HCT116 (cell line): Measurements from ENCODE around the gene PRSS16. TPM values are rescaled to one million over a fixed set of nuclear protein-coding genes. Genes with fewer than 3 reads are reported as not detected.

Experiments
- ATAC-seq: fragments of 200-7000 bp; cut with Tn5 transposase; 2 replicates; pipeline ENCODE4 v1.9.1; 2020; ENCODE audit warnings: mild to moderate bottlenecking, moderate library complexity
- BruUV-seq: library from RNA; stranded (reverse); fragments of 400-500 nt; replicated peaks from 2 replicates; lab custom pipeline; 2021; lab: Mats Ljungman, UMichigan
- CTCF ChIA-PET: fragments of 300-600 bp; sonication (Branson Sonifier 250); formaldehyde crosslinking; loops from one replicate; lab custom pipeline; 2021; ENCODE audit warnings: antibody characterized with exemption; lab: Charles Lee
- POLR2A ChIA-PET: fragments of 300-600, 350-600 bp; sonication (Branson Sonifier 250); formaldehyde crosslinking; loops from one replicate; lab custom pipeline; 2021; ENCODE audit warnings: antibody characterized with exemption; lab: Charles Lee
- RAD21 ChIA-PET, 2 experiments: fragments of 300-600 bp; sonication (Branson Sonifier 250); formaldehyde crosslinking; loops; one replicate each; lab custom pipeline; 2023; ENCODE audit warnings: low total read pairs in 2 of 2; ENCODE audit not compliant: uncharacterized antibody in 2 of 2, unreplicated experiment in 2 of 2, low non-redundant PET in 1 of 2; lab: Charles Lee
- DNase-seq: peaks from one replicate; pipeline ENCODE4 v3.0.0-alpha.2; 2010; ENCODE audit warnings: low read depth, low spot score
- H2AFZ ChIP-seq: fragments of 200-600 bp; shearing (Covaris generic), sonication (generic); 2 replicates; pipeline ENCODE4 v1.6.1; 2017; ENCODE audit warnings: low read depth, mixed run types, mixed read lengths, antibody characterized with exemption, low read length; ENCODE audit not compliant: poor library complexity, severe bottlenecking
- H3K27ac ChIP-seq: 2 replicates; pipeline ENCODE4 v1.5.1; 2012; ENCODE audit warnings: low read depth, low read length
- H3K27me3 ChIP-seq: fragments of 200-600 bp; sonication (generic); 2 replicates; pipeline ENCODE4 v1.6.1; 2016; ENCODE audit warnings: mixed run types, low read length, mixed read lengths; ENCODE audit not compliant: insufficient read depth
- H3K36me3 ChIP-seq, 2 experiments: fragments of 200-500 bp in 1 of 2; fragments of 200-600 bp in 1 of 2; sonication (Bioruptor generic) in 1 of 2; sonication (generic) in 1 of 2; 2 replicates each; pipeline versions ENCODE4 v1.5.1 to v1.6.1; 2014 to 2016; ENCODE audit warnings: low read length in 2 of 2, inconsistent platforms in 1 of 2, mixed read lengths in 1 of 2, mixed run types in 1 of 2; ENCODE audit not compliant: insufficient read depth in 2 of 2, control insufficient read depth in 1 of 2
- H3K4me1 ChIP-seq, 2 experiments: fragments of 200-600 bp in 1 of 2; sonication (generic) in 1 of 2; 2 replicates each; pipeline versions ENCODE4 v1.5.1 to v1.6.1; 2012 to 2017; ENCODE audit warnings: low read length in 2 of 2, inconsistent platforms in 1 of 2, mild to moderate bottlenecking in 1 of 2, mixed read lengths in 1 of 2, mixed run types in 1 of 2, moderate library complexity in 1 of 2; ENCODE audit not compliant: insufficient read depth in 2 of 2, control insufficient read depth in 1 of 2
- H3K4me2 ChIP-seq: fragments of 200-600 bp; sonication (generic); 2 replicates; pipeline ENCODE4 v1.6.1; 2017; ENCODE audit warnings: mixed run types, low read length, mixed read lengths
- H3K4me3 ChIP-seq, 2 experiments: fragments of 200-600 bp in 1 of 2; sonication (generic) in 1 of 2; replicated peaks in 1 of 2; 2 replicates each; pipeline ENCODE4 v1.5.1; 2011 to 2016; ENCODE audit warnings: low read length in 2 of 2, control low read depth in 1 of 2, low read depth in 1 of 2, mild to moderate bottlenecking in 1 of 2, mixed read lengths in 1 of 2, mixed run types in 1 of 2
- H3K79me2 ChIP-seq: fragments of 200-600 bp; sonication (generic); 2 replicates; pipeline ENCODE4 v1.6.1; 2017; ENCODE audit warnings: mild to moderate bottlenecking, mixed run types, low read length, moderate library complexity, mixed read lengths; ENCODE audit not compliant: insufficient read depth
- H3K9ac ChIP-seq: fragments of 200-600 bp; sonication (generic); 2 replicates; pipeline ENCODE4 v1.6.1; 2016; ENCODE audit warnings: low read length, mixed read lengths
- H3K9me2 ChIP-seq: fragments of 200-600 bp; sonication (generic), shearing (Covaris generic); 2 replicates; pipeline ENCODE4 v1.6.1; 2017; ENCODE audit warnings: mixed run types, mild to moderate bottlenecking, moderate library complexity; ENCODE audit not compliant: insufficient read depth
- H3K9me3 ChIP-seq, 2 experiments: fragments of 200-500 bp in 1 of 2; fragments of 200-600 bp in 1 of 2; sonication (Bioruptor generic) in 1 of 2; sonication (generic) in 1 of 2; 2 replicates each; pipeline ENCODE4 v1.6.1; 2014 to 2017; ENCODE audit warnings: low read length in 2 of 2, mixed read lengths in 2 of 2, inconsistent platforms in 1 of 2, low read depth in 1 of 2, mild to moderate bottlenecking in 1 of 2, mixed run types in 1 of 2, moderate library complexity in 1 of 2; ENCODE audit not compliant: control insufficient read depth in 1 of 2, insufficient read depth in 1 of 2
- H4K20me1 ChIP-seq: fragments of 200-600 bp; sonication (generic), shearing (Covaris generic); 2 replicates; pipeline ENCODE4 v1.6.1; 2017; ENCODE audit warnings: mixed run types, mild to moderate bottlenecking, moderate library complexity; ENCODE audit not compliant: insufficient read depth
- EGR1 ChIP-seq: IDR thresholded peaks from 2 replicates; pipeline ENCODE4 v1.6.1; 2012; ENCODE audit warnings: low read depth
- EZH2 ChIP-seq: fragments of 200-600 bp; sonication (generic); IDR thresholded peaks from 2 replicates; pipeline ENCODE4 v1.6.1; 2017; ENCODE audit warnings: antibody characterized with exemption, mixed run types
- EZH2phosphoT487 ChIP-seq: fragments of 200-600 bp; IDR thresholded peaks from 2 replicates; pipeline ENCODE4 v1.6.1; 2018; ENCODE audit warnings: antibody characterized with exemption, borderline replicate concordance
- FOSL1 ChIP-seq: IDR thresholded peaks from 2 replicates; pipeline ENCODE4 v1.6.1; 2012; ENCODE audit warnings: low read depth
- POLR2A ChIP-seq: IDR thresholded peaks from 2 replicates; pipeline ENCODE4 v1.7.0; 2011; ENCODE audit warnings: borderline replicate concordance; ENCODE audit not compliant: insufficient read depth, insufficient read length; ENCODE audit errors: extremely low read depth
- RAD21 ChIP-seq: IDR thresholded peaks from 2 replicates; pipeline ENCODE4 v1.6.1; 2012; ENCODE audit warnings: low read depth, mild to moderate bottlenecking
- SIN3A ChIP-seq: IDR thresholded peaks from 2 replicates; pipeline ENCODE4 v1.6.1; 2012; ENCODE audit warnings: low read depth
- TCF7L2 ChIP-seq: IDR thresholded peaks from 2 replicates; pipeline ENCODE4 v1.7.0; 2011; ENCODE audit warnings: borderline replicate concordance, inconsistent platforms; ENCODE audit not compliant: insufficient read depth, insufficient read length; ENCODE audit errors: extremely low read depth
- ZBTB33 ChIP-seq: IDR thresholded peaks from 2 replicates; pipeline ENCODE4 v1.6.1; 2011; ENCODE audit warnings: mild to moderate bottlenecking, low read length, moderate library complexity; ENCODE audit not compliant: insufficient replicate concordance; ENCODE audit errors: extremely low read depth
- ZFX ChIP-seq: fragments of 450-650 bp; IDR thresholded peaks from 2 replicates; pipeline ENCODE4 v1.6.1; 2017
- intact Hi-C: fragments of 100-400 bp; cut with micrococcal nuclease; formaldehyde crosslinking; loops from 2 replicates; pipeline ENCODE4 v1.10.0; 2022
- total RNA-seq: library from RNA; stranded (reverse); gene quantifications from one replicate; pipeline ENCODE4 v1.2.1, GENCODE V29; 2021; ENCODE audit not compliant: unreplicated experiment
- TF ChIP-seq, protein P1 (sequence below), 3 experiments: fragments of 200-600 bp in 1 of 3; sonication (generic) in 1 of 3; IDR thresholded peaks in 2 of 3; conservative IDR thresholded peaks in 1 of 3; 2 replicates each; pipeline ENCODE4 v1.5.1; 2012 to 2017; ENCODE audit warnings: low read depth in 2 of 3, low read length in 2 of 3, antibody characterized with exemption in 1 of 3, borderline replicate concordance in 1 of 3, control low read depth in 1 of 3, mild to moderate bottlenecking in 1 of 3, mixed read lengths in 1 of 3, mixed run types in 1 of 3, moderate library complexity in 1 of 3; ENCODE audit not compliant: insufficient read depth in 1 of 3

Gene PRSS16
- total RNA-seq, 1 experiment from 2014 or later: 14.5 TPM

DNA sequence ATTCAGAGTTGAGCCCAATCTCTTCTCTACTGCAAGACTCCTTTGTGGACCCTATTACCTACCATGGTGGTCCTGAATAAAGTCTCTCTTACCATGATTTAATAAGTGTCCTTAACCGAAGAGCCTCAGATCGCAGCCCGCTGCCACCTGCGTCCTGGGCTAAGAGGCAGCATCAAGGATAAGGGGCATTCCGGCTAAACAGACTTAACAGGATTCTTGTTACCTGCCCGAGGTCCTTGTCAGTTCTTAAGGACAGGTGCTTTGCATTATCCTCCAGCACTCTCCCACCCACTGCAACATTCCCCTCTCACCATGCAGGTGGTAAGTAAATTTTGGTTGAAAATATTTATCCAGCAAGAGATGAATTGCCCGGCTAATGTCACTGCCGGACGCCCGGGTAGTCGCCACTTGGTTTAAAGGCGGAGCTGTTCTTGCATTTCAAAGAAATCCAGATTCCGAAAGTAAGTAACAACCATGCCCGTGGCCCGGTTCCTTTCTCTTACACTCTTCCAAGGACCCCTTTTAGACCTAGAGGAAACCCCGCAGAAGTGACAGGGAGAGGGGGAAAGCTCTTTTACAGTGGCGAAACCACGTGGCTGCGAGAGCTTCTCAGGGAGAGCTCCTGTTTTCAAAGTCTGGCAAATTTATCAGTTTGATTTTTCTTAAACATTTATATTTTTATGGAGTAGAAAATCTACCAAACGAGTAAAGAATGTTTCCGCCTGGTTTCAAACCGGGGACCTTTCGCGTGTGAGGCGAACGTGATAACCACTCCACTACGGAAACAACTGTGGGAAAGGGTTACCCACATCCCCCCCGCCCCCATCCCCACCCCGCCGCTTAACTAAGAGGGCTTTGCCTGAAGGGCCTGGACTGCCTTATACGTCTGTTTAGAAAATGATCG is 41.9 kb upstream of the PRSS16 start (continued):
- TF ChIP-seq, protein P1, sequence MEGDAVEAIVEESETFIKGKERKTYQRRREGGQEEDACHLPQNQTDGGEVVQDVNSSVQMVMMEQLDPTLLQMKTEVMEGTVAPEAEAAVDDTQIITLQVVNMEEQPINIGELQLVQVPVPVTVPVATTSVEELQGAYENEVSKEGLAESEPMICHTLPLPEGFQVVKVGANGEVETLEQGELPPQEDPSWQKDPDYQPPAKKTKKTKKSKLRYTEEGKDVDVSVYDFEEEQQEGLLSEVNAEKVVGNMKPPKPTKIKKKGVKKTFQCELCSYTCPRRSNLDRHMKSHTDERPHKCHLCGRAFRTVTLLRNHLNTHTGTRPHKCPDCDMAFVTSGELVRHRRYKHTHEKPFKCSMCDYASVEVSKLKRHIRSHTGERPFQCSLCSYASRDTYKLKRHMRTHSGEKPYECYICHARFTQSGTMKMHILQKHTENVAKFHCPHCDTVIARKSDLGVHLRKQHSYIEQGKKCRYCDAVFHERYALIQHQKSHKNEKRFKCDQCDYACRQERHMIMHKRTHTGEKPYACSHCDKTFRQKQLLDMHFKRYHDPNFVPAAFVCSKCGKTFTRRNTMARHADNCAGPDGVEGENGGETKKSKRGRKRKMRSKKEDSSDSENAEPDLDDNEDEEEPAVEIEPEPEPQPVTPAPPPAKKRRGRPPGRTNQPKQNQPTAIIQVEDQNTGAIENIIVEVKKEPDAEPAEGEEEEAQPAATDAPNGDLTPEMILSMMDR (IDR thresholded peaks at IDR 0.05 in 2 of 3, conservative IDR thresholded peaks at IDR 0.05 in 1 of 3; ENCODE audit: borderline replicate concordance in 1 of 3, insufficient read depth in 1 of 3, low read depth in 2 of 3, low read length in 2 of 3): no peak
- no peak for TF ChIP-seq POLR2A
- no peak for TF ChIP-seq EZH2
- TF ChIP-seq TCF7L2: no peak
- TF ChIP-seq RAD21: no peak
- no peak for TF ChIP-seq SIN3A
- TF ChIP-seq FOSL1: no peak
- TF ChIP-seq EGR1: no peak

- DNase-seq (no peak), ATAC-seq (no peak)
- H3K79me2 ChIP-seq: no peaks in the 10 kb centered on the region
- TF ChIP-seq EZH2: no peak
- no peak for TF ChIP-seq RAD21
- TF ChIP-seq ZFX: no peak
- no peak for TF ChIP-seq EZH2phosphoT487
- TF ChIP-seq ZBTB33: no peak
- ChIA-PET POLR2A (no interaction called here), RAD21 (no interaction called here), CTCF (no interaction called here)
- no peaks in the 10 kb centered on the region for H3K9me3 ChIP-seq
- H3K9me2 ChIP-seq: no peaks in the 10 kb centered on the region
- H3K9ac ChIP-seq: no peak overlapping the region
- H2AFZ ChIP-seq: no peak overlapping the region
- no peaks in the 10 kb centered on the region for H3K27me3 ChIP-seq
- intact Hi-C loops: no loop called here
- H4K20me1 ChIP-seq: no peaks in the 10 kb centered on the region
- H3K36me3 ChIP-seq: no peaks in the 10 kb centered on the region
- H3K4me2 ChIP-seq: no peak overlapping the region
- no peaks in the 10 kb centered on the region for H3K4me1 ChIP-seq
- H3K4me3 ChIP-seq: no peak overlapping the region
- no TSS peak for BruUV-seq
- H3K27ac ChIP-seq: no peak overlapping the region
Measured at GRCh38 chr6:27206806-27207205, 40.7 kb upstream of the PRSS16 start.
